HG02885 (cell line): ENCODE results near the gene TAF4.
"Not testable (repeated sequence)": the region's sequence is repeated elsewhere in the genome, so short reads cannot be mapped to it uniquely, and the experiment has no call there.

ENCODE experiments used
- ATAC-seq: cut with Tn5 transposase; IDR thresholded peaks from one replicate; pipeline ENCODE4 v1.9.1; 2021; ENCODE audit warnings: mild to moderate bottlenecking; ENCODE audit not compliant: unreplicated experiment, poor library complexity

Gene TAF4

GRCh38 chr20:62059920-62060630 is 5.6 kb downstream of the TAF4 start:
- ATAC-seq: no peak

- no peak for ATAC-seq
These were observed 6.3 kb downstream of the TAF4 start for GRCh38 chr20:62059401-62059800.

GRCh38 chr20:62058941-62059340 is 6.7 kb downstream of the TAF4 start:
- no peak for ATAC-seq

GRCh38 chr20:62056975-62057374 is 8.7 kb downstream of the TAF4 start:
- ATAC-seq: no peak

DNA sequence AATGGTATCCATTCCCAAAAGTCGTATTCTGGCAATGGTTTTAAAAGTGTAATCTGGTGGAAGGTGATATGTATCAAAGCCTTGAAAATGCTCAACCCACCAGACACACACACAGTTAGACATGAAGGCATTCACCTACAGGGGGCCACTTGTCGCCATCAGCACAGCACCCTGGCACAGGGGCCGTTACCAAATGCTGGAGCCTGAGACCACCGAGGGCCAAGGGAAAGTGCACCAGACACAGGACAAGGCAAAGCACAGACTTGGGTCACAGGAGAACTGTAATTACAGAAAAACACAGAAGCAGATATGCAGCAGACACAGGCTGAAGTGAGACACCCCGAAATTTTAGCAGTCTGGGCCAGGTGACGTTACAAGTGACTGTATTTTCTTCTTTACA is 9.3 kb downstream of the TAF4 start:
- ATAC-seq: no peak

DNA sequence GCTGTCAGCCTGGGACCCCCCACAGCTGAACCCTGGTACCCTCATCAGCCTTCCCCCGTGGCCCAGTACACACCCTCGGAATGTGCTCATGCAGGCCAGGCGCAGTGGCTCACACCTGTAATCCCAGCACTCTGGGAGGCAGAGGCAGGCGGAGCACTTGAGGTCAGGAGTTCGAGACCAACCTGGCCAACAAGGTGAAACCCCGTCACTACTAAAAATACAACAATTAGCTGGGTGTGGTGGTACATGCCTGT is 9.9 kb downstream of the TAF4 start:
- ATAC-seq: not testable (repeated sequence)

GRCh38 chr20:62055106-62055861 is 10.4 kb downstream of the TAF4 start:
- ATAC-seq: no peak

GRCh38 chr20:62054451-62054953 is 11.2 kb downstream of the TAF4 start:
- ATAC-seq: no peak

DNA sequence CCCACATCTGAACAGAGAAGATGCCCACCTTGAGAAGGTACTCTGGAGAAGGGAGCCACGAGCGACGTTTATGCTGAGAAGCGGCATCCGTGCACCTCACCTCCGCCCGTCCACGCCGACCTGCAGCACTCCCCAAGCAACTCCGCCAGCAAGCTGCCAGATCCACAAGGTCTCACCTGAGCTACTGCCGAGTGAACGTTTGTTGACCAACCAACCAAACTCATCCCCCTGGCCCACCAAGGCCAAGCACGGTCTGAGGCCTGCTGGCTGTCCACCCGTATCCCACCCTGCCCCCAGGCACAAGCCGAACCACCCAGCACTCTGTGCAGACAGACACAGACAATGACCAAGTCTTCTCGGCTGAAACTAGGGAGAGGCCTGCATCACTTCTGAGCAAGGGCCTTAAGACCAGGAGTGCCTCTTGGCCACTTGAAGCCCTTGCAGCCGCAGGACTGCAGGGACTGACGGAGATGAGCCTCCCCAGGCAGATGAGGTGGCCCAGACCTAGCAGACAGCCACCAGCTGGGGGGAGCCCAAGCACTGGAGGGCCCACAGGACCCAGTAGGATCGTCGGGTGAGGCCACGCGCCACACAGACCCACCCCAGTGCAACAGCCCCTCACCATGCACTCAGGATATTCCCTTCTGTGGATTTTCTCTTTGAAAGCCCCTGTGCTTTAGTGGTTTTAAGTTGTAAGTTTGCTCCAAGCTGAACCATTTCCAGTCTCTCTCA is 12.1 kb downstream of the TAF4 start:
- no peak for ATAC-seq

GRCh38 chr20:62052842-62053464 is 12.7 kb downstream of the TAF4 start:
- no peak for ATAC-seq

DNA sequence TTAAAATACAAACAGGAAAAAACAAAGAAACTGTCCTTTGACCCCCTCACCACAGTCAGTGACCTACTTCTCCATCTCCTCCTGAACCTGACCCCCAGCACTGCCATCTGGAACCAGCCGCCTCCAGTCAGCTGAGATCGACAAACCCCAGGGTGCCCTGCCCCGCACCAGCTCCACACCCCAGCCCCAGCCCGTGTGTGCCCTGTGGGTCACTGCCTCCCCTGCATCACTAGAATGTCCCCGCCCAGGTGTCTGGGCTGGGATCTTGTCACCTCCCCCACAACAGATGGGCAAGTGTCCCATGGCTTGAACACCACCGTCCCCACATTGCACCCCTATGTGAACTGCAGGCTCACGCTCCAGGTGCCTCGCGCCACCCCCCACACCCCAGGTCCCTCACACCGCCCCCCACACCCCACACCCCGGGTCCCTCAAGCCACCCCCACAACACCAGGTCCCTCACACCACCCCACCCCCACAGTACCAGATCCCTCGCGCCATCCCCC is 13.3 kb downstream of the TAF4 start:
- ATAC-seq: no peak

GRCh38 chr20:62051546-62052255 is 14.0 kb downstream of the TAF4 start:
- no peak for ATAC-seq

DNA sequence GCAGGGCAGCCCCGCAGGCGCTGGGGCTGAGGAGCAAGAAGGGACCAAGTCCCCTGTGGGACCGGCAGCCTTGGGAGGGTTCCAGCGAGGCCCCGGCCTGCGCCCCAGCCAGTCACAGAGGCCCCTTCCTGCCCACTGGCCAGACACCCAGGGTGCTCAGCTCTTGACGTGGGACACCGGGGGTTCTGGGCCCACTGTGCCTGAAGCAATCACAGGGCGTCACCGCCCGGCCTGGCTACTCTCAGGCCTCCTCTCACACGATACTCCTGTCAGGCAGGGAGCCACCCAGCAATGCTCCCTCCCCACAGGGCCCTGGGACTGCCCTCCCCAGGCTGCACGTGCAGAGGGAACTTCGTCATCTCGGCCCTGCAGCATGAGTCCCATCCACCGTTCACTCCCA is 14.5 kb downstream of the TAF4 start:
- ATAC-seq: no peak

DNA sequence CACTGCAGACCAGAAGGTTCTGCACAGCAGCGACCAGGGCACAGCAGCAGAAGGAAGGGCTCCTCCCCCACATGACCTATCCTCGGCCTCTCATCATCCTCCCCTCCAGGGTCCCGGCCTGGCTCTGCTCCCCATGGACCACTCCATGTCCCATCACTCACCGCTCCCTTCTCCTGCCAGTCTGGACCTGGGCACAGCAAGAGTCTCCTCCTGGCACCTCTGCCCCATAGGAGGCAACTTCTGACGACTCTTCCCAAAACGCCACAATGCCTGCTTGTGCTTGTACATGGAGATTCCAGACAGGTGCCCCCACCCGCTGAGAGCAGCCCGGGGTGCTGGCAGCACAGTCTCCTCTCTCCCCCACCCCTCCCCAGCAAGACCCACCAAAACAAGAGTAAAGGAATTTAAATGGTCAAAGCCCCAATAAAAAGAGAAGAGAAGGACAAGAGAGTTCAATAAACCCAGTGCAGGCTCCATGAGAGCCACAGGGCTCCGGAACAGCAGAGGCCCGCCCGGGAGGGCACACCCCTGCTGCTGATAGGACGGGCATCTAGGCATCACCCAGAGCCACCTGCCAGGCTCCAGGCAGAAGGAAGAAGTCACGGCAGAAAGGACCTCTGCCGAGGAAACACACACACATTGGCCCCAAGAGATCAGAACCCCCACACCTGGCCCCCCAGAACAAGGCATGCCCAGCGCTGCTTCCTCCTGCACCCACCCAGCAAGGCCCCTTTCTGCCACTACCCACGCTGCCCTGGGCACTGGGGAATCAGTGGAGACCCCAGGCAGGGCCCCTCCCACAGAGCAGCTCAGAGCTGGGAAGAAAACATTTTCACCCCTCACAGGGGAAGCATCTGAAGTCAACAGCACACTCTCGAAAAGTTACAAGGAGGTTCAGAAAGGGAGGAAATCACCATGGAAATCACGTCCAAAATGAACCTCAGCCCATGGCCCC is 15.2 kb downstream of the TAF4 start:
- ATAC-seq: no peak

DNA sequence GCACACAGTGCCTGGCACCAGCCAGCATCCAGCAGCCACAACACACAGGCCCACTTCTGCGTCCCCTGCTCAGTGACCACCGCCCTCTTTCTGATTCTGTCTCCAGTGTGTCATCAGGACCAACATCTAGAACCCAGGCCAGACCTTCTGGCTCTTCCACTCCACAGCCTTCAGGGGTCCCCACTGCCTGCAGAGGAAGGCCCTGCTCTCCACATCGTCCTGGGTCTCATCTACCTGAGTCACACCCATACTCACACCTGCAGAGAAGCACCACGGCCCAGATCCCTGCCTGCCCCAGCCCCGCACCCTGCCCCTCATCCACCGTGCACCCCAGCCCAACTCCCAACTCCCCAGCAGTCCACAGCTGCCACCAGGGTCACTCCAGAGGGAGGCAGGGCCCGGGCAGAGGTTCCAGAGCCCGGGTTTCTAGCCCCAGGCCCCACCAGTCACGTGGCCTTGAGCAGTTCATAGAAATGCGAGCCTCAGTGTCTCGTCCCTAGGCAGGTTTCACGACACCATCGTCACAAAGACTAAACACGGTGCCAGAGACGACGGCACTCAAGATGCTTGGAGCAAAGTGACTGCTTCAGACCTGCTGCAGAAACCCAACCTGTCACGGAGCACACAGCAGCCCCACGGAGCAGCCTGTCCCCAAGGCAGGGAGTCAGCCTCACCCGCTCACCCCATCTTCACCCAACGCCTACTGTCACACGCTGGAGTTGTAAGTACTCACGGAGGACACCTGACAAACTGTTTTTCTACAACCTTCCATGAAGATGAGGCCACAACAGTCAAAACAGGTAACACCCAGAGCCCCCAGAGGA is 16.1 kb downstream of the TAF4 start:
- no peak for ATAC-seq

- ATAC-seq: no peak
These were observed 16.8 kb downstream of the TAF4 start for GRCh38 chr20:62048821-62049291.

DNA sequence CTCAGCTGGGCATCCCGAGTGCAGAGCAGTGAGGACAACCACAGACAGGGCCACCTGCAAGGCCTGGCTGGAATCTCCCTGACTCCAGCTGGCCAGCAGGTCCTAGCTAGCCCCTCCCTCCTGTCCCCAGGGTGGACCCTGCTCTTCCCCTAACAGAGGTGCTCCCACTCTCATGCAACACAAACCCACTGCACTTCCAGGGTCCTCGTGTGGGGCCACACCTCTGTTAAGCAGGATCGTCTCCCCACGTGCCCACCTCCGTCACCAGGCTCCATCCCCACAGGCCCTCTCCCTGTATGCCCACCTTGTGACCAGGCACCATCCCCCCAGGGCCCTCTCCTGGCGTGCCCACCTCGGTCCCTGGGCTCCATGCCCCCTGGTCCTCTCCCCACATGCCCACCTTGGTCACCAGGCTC is 17.3 kb downstream of the TAF4 start:
- no peak for ATAC-seq
